Endothelial cell of umbilical vein (primary cell): ENCODE data around the gene TUT7.

ENCODE experiments used
- EZH2 ChIP-seq: IDR thresholded peaks from 2 replicates; pipeline ENCODE4 v1.6.1; 2012; ENCODE audit warnings: borderline replicate concordance, low read depth, mild to moderate bottlenecking, moderate library complexity, low read length, inconsistent platforms; ENCODE audit not compliant: severe bottlenecking
- FOS ChIP-seq: IDR thresholded peaks from 2 replicates; pipeline ENCODE4 v1.6.1; 2011; ENCODE audit warnings: mild to moderate bottlenecking, low read length, moderate library complexity, borderline replicate concordance; ENCODE audit not compliant: insufficient read depth
- GATA2 ChIP-seq: IDR thresholded peaks from 2 replicates; pipeline ENCODE4 v1.7.0; 2011; ENCODE audit warnings: low read depth, mild to moderate bottlenecking, moderate library complexity, mixed read lengths, low read length; ENCODE audit not compliant: insufficient read length, insufficient read depth
- JUN ChIP-seq: IDR thresholded peaks from 2 replicates; pipeline ENCODE4 v1.6.1; 2011; ENCODE audit warnings: borderline replicate concordance, low read depth; ENCODE audit not compliant: insufficient read length, insufficient read depth
- MYC ChIP-seq: IDR thresholded peaks from one replicate; pipeline ENCODE4 v1.6.1; 2011; ENCODE audit warnings: mild to moderate bottlenecking, low read depth, low read length
- POLR2A ChIP-seq: IDR thresholded peaks from 2 replicates; pipeline ENCODE4 v1.6.1; 2012; ENCODE audit warnings: low read depth, mild to moderate bottlenecking, control low read depth, low read length
- POLR2AphosphoS5 ChIP-seq: IDR thresholded peaks from 2 replicates; pipeline ENCODE4 v1.6.1; 2012; ENCODE audit warnings: low read depth, mild to moderate bottlenecking, control low read depth, low read length, moderate library complexity; ENCODE audit not compliant: insufficient read depth
- TF ChIP-seq, protein P1 (sequence below), 2 donors: IDR thresholded peaks; 1 replicate in 1 of 2; 2 replicates in 1 of 2; pipeline ENCODE4 v1.5.1; 2011; ENCODE audit warnings: low read length in 2 of 2, mild to moderate bottlenecking in 2 of 2, moderate library complexity in 2 of 2, control low read depth in 1 of 2, inconsistent platforms in 1 of 2, low read depth in 1 of 2; ENCODE audit not compliant: insufficient read depth in 1 of 2; ENCODE audit errors: extremely low read depth in 1 of 2
- TF ChIP-seq, protein P2 (sequence below): IDR thresholded peaks from 2 replicates; pipeline ENCODE4 v1.6.1; 2011; ENCODE audit not compliant: insufficient read depth, insufficient read length

GRCh38 chr9:86349271-86349670 lies 4.9 kb downstream of the TUT7 start:
- TF ChIP-seq POLR2A (no peak), EZH2 (no peak), POLR2AphosphoS5 (no peak), FOS (no peak), JUN (no peak), MYC (no peak), GATA2 (no peak)
- TF ChIP-seq, protein P1, sequence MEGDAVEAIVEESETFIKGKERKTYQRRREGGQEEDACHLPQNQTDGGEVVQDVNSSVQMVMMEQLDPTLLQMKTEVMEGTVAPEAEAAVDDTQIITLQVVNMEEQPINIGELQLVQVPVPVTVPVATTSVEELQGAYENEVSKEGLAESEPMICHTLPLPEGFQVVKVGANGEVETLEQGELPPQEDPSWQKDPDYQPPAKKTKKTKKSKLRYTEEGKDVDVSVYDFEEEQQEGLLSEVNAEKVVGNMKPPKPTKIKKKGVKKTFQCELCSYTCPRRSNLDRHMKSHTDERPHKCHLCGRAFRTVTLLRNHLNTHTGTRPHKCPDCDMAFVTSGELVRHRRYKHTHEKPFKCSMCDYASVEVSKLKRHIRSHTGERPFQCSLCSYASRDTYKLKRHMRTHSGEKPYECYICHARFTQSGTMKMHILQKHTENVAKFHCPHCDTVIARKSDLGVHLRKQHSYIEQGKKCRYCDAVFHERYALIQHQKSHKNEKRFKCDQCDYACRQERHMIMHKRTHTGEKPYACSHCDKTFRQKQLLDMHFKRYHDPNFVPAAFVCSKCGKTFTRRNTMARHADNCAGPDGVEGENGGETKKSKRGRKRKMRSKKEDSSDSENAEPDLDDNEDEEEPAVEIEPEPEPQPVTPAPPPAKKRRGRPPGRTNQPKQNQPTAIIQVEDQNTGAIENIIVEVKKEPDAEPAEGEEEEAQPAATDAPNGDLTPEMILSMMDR (IDR thresholded peaks at IDR 0.05; ENCODE audit: extremely low read depth in 1 of 2, insufficient read depth in 1 of 2, low read depth in 1 of 2, low read length in 2 of 2) = no peak
- TF ChIP-seq, protein P2, sequence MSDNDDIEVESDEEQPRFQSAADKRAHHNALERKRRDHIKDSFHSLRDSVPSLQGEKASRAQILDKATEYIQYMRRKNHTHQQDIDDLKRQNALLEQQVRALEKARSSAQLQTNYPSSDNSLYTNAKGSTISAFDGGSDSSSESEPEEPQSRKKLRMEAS = no peak
